ENCODE measurements around the gene MYH16. TPM values are rescaled to one million over a fixed set of nuclear protein-coding genes. Genes with fewer than 3 reads are reported as not detected.
"Not testable (repeated sequence)": the region's sequence is repeated elsewhere in the genome, so short reads cannot be mapped to it uniquely, and the experiment has no call there.

Gene MYH16
- total and polyA plus RNA-seq, 7 donors, result 0.19 TPM; not detected in 6

- DNase-seq, result no peak
- Histone ChIP-seq H3K27me3 (no peaks in the 10 kb centered on the region), H3K27ac (no peak overlapping the region), H3K9me3 (peaks cover 0 to 1% (median 0%) of the 10 kb centered on the region in 4 donors), H3K4me3 (no peak overlapping the region), H3K4me1 (no peaks in the 10 kb centered on the region), H3K36me3 (no peaks in the 10 kb centered on the region)
- TF ChIP-seq POLR2AphosphoS5 (IDR thresholded peaks at IDR 0.05), result no peak
- TF ChIP-seq, protein P1, sequence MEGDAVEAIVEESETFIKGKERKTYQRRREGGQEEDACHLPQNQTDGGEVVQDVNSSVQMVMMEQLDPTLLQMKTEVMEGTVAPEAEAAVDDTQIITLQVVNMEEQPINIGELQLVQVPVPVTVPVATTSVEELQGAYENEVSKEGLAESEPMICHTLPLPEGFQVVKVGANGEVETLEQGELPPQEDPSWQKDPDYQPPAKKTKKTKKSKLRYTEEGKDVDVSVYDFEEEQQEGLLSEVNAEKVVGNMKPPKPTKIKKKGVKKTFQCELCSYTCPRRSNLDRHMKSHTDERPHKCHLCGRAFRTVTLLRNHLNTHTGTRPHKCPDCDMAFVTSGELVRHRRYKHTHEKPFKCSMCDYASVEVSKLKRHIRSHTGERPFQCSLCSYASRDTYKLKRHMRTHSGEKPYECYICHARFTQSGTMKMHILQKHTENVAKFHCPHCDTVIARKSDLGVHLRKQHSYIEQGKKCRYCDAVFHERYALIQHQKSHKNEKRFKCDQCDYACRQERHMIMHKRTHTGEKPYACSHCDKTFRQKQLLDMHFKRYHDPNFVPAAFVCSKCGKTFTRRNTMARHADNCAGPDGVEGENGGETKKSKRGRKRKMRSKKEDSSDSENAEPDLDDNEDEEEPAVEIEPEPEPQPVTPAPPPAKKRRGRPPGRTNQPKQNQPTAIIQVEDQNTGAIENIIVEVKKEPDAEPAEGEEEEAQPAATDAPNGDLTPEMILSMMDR (IDR thresholded peaks at IDR 0.05), result no peak
- no peak for TF ChIP-seq EP300 (IDR thresholded peaks at IDR 0.05)
- no peak for TF ChIP-seq POLR2A (IDR thresholded peaks at IDR 0.05)
- intact Hi-C loops (cut with DNase I), result no loop called here
- WGBS, 2 donors, result 55 to 75% methylated on average over 5 of the region's 5 CpGs
Observed at GRCh38 chr7:99267481-99267840, 5.2 kb upstream of the MYH16 start.

- no peak overlapping the region for H3K4me3 ChIP-seq
- intact Hi-C loops (cut with DNase I), result no loop called here
- TF ChIP-seq POLR2A (IDR thresholded peaks at IDR 0.05), result no peak
- TF ChIP-seq, protein P1 (IDR thresholded peaks at IDR 0.05), result no peak
- TF ChIP-seq EP300 (IDR thresholded peaks at IDR 0.05), result no peak
- TF ChIP-seq POLR2AphosphoS5 (IDR thresholded peaks at IDR 0.05), result no peak
- H3K9me3 ChIP-seq, result peaks cover 0 to 1% (median 0%) of the 10 kb centered on the region in 4 donors
- DNase-seq, result no peak
- H3K27me3 ChIP-seq, result no peaks in the 10 kb centered on the region
- no peaks in the 10 kb centered on the region for H3K36me3 ChIP-seq
- 50 to 81% methylated on average over 17 of the region's 17 CpGs for WGBS, 2 donors
- H3K27ac ChIP-seq, result no peak overlapping the region
- no peaks in the 10 kb centered on the region for H3K4me1 ChIP-seq
Observed at GRCh38 chr7:99267841-99268576, 4.6 kb upstream of the MYH16 start.

GRCh38 chr7:99268577-99268908 is 4.1 kb upstream of the MYH16 start:
- 78 to 82% methylated on average over 4 of the region's 4 CpGs for WGBS, 2 donors
- H3K27me3 ChIP-seq, result no peaks in the 10 kb centered on the region
- H3K27ac ChIP-seq, result no peak overlapping the region
- no peak for TF ChIP-seq EP300 (IDR thresholded peaks at IDR 0.05)
- intact Hi-C loops (cut with DNase I), result no loop called here
- peaks cover 0 to 1% (median 0%) of the 10 kb centered on the region in 4 donors for H3K9me3 ChIP-seq
- H3K4me3 ChIP-seq, result no peak overlapping the region
- H3K4me1 ChIP-seq, result no peaks in the 10 kb centered on the region
- H3K36me3 ChIP-seq, result no peaks in the 10 kb centered on the region
- DNase-seq, result no peak

GRCh38 chr7:99270702-99271101 is 1.9 kb upstream of the MYH16 start:
- TF ChIP-seq EP300 (IDR thresholded peaks at IDR 0.05), result no peak
- TF ChIP-seq POLR2AphosphoS5 (IDR thresholded peaks at IDR 0.05), result no peak
- TF ChIP-seq, protein P1 (IDR thresholded peaks at IDR 0.05), result no peak
- no peak for TF ChIP-seq POLR2A (IDR thresholded peaks at IDR 0.05)
- Histone ChIP-seq H3K4me3 (no peak overlapping the region), H3K36me3 (no peaks in the 10 kb centered on the region), H3K27me3 (no peaks in the 10 kb centered on the region), H3K4me1 (no peaks in the 10 kb centered on the region), H3K27ac (no peak overlapping the region), H3K9me3 (peaks cover 0 to under 1% (median 0%) of the 10 kb centered on the region in 4 donors)
- no peak for DNase-seq
- WGBS, 2 donors, result 37 to 77% methylated on average over 16 of the region's 16 CpGs
- intact Hi-C loops (cut with DNase I), result no loop called here

GRCh38 chr7:99273561-99273960 is 922 bp downstream of the MYH16 start:
- DNase-seq; H3K4me1 ChIP-seq; H3K27ac ChIP-seq; intact Hi-C loops (cut with DNase I); H3K4me3 ChIP-seq; H3K36me3 ChIP-seq; H3K9me3 ChIP-seq; H3K27me3 ChIP-seq: not testable (repeated sequence)
- WGBS, 2 donors, result 95 to 98% methylated on average over 1 of the region's 1 CpG

- H3K36me3 ChIP-seq; H3K9me3 ChIP-seq; H3K4me1 ChIP-seq; H3K27me3 ChIP-seq; DNase-seq; intact Hi-C loops (cut with DNase I); H3K4me3 ChIP-seq; H3K27ac ChIP-seq: not testable (repeated sequence)
- WGBS, 2 donors, result 91 to 96% methylated on average over 7 of the region's 7 CpGs
Observed at GRCh38 chr7:99274908-99275307, 2.3 kb downstream of the MYH16 start.
